IMR-90 (cell line): ENCODE data around the gene CDK5RAP2. TPM values are rescaled to one million over a fixed set of nuclear protein-coding genes. Genes with fewer than 3 reads are reported as not detected.

Source experiments
- ATAC-seq: fragments of 200-7000 bp; cut with Tn5 transposase; 2 replicates; pipeline ENCODE4 v1.9.1; 2020; ENCODE audit warnings: low read depth, mild to moderate bottlenecking, moderate library complexity
- BruUV-seq: library from RNA; stranded (reverse); fragments of 400-500 nt; replicated peaks from 2 replicates; lab custom pipeline; 2021; lab: Mats Ljungman, UMichigan
- CTCF ChIA-PET: fragments of 300-600 bp; formaldehyde crosslinking; extraction: SDS; loops from one replicate; lab custom pipeline; 2021; ENCODE audit warnings: antibody characterized with exemption; lab: Yijun Ruan, JAX
- POLR2A ChIA-PET: fragments of 300-600 bp; sonication (Branson Sonifier 250); formaldehyde crosslinking; loops from one replicate; lab custom pipeline; 2022; ENCODE audit warnings: antibody characterized with exemption; ENCODE audit not compliant: unreplicated experiment; lab: Charles Lee
- DNase-seq: peaks from one replicate; pipeline ENCODE4 v3.0.0; 2013
- H2AFZ ChIP-seq: replicated peaks from 2 replicates; pipeline ENCODE3; 2013; ENCODE audit warnings: low read length, mild to moderate bottlenecking; ENCODE audit not compliant: poor library complexity
- H2AK5ac ChIP-seq: 2 replicates; pipeline ENCODE4 v1.6.1; 2013; ENCODE audit warnings: low read depth, low read length, inconsistent platforms
- H2AK9ac ChIP-seq: replicated peaks from 2 replicates; pipeline ENCODE3; 2013; ENCODE audit warnings: mild to moderate bottlenecking, low read depth, low read length, moderate library complexity; ENCODE audit not compliant: poor library complexity
- H2BK120ac ChIP-seq: 2 replicates; pipeline ENCODE4 v1.6.1; 2013; ENCODE audit warnings: low read depth, low read length, inconsistent platforms
- H2BK15ac ChIP-seq: 3 replicates; pipeline ENCODE4 v1.6.1; 2013; ENCODE audit warnings: low read depth, low read length, inconsistent platforms
- H2BK20ac ChIP-seq: 2 replicates; pipeline ENCODE4 v1.6.1; 2013; ENCODE audit warnings: low read depth, mild to moderate bottlenecking, inconsistent platforms, low read length, moderate library complexity
- H2BK5ac ChIP-seq: 2 replicates; pipeline ENCODE4 v1.6.1; 2013; ENCODE audit warnings: mild to moderate bottlenecking, low read depth, low read length, inconsistent platforms; ENCODE audit not compliant: poor library complexity, severe bottlenecking
- H3K14ac ChIP-seq: replicated peaks from 2 replicates; pipeline ENCODE4 v1.6.1; 2013; ENCODE audit warnings: low read depth, low read length, inconsistent platforms
- H3K18ac ChIP-seq: 2 replicates; pipeline ENCODE4 v1.6.1; 2013; ENCODE audit warnings: low read depth, low read length, control low read depth
- H3K23ac ChIP-seq: 2 replicates; pipeline ENCODE4 v1.6.1; 2013; ENCODE audit warnings: low read depth, low read length, inconsistent platforms
- H3K27ac ChIP-seq: 2 replicates; pipeline ENCODE4 v1.5.1; 2013; ENCODE audit warnings: mild to moderate bottlenecking, control low read depth, low read length; ENCODE audit not compliant: insufficient read depth
- H3K27me3 ChIP-seq: 2 replicates; pipeline ENCODE4 v1.6.1; 2013; ENCODE audit warnings: low read length; ENCODE audit not compliant: control insufficient read depth, insufficient read depth
- H3K36me3 ChIP-seq: 2 replicates; pipeline ENCODE4 v1.6.1; 2013; ENCODE audit warnings: low read length, mixed read lengths; ENCODE audit not compliant: control insufficient read depth, insufficient read depth
- H3K4ac ChIP-seq: 2 replicates; pipeline ENCODE4 v1.6.1; 2013; ENCODE audit warnings: low read depth, low read length, inconsistent platforms
- H3K4me1 ChIP-seq: 2 replicates; pipeline ENCODE4 v1.6.1; 2013; ENCODE audit warnings: low read length, mixed read lengths; ENCODE audit not compliant: control insufficient read depth, insufficient read depth
- H3K4me2 ChIP-seq: 2 replicates; pipeline ENCODE4 v1.6.1; 2013; ENCODE audit warnings: low read depth, mild to moderate bottlenecking, control low read depth, low read length, moderate library complexity
- H3K4me3 ChIP-seq: 2 replicates; pipeline ENCODE4 v1.5.1; 2013; ENCODE audit warnings: low read depth, mild to moderate bottlenecking, control low read depth, low read length, moderate library complexity; ENCODE audit not compliant: insufficient read depth
- H3K56ac ChIP-seq: 2 replicates; pipeline ENCODE4 v1.6.1; 2013; ENCODE audit warnings: low read length, inconsistent platforms; ENCODE audit not compliant: insufficient read depth; ENCODE audit errors: extremely low read depth
- H3K79me1 ChIP-seq, 2 experiments: 2 replicates each; pipeline ENCODE4 v1.6.1; 2013; ENCODE audit warnings: low read length in 2 of 2, inconsistent platforms in 1 of 2, low read depth in 1 of 2
- H3K9ac ChIP-seq: 2 replicates; pipeline ENCODE4 v1.6.1; 2013; ENCODE audit warnings: low read depth, low read length, control low read depth
- H3K9me1 ChIP-seq: 2 replicates; pipeline ENCODE4 v1.6.1; 2013; ENCODE audit warnings: low read length, inconsistent platforms; ENCODE audit not compliant: insufficient read depth
- H3K9me3 ChIP-seq: 2 replicates; pipeline ENCODE4 v1.6.1; 2013; ENCODE audit warnings: low read length; ENCODE audit not compliant: control insufficient read depth, insufficient read depth
- H4K20me1 ChIP-seq: 2 replicates; pipeline ENCODE4 v1.6.1; 2013; ENCODE audit warnings: low read length, inconsistent platforms; ENCODE audit not compliant: insufficient read depth
- H4K5ac ChIP-seq: 2 replicates; pipeline ENCODE4 v1.6.1; 2013; ENCODE audit warnings: mild to moderate bottlenecking, low read depth, low read length, control low read depth
- H4K8ac ChIP-seq, 2 experiments: 2 replicates each; pipeline ENCODE4 v1.6.1; 2013; ENCODE audit warnings: low read depth in 2 of 2, low read length in 2 of 2, control low read depth in 1 of 2, inconsistent platforms in 1 of 2
- H4K91ac ChIP-seq: 2 replicates; pipeline ENCODE4 v1.6.1; 2013; ENCODE audit warnings: low read depth, low read length, inconsistent platforms; ENCODE audit not compliant: insufficient read depth
- RCOR1 ChIP-seq: IDR thresholded peaks from 2 replicates; pipeline ENCODE4 v1.6.1; 2012; ENCODE audit warnings: mild to moderate bottlenecking, low read length, improper control_type of control experiment; ENCODE audit not compliant: insufficient replicate concordance
- WGBS, 2 experiments: methylation state at CpG; one replicate each; pipeline versions ENCODE4 v1.1.5 to v1.1.7; 2013; ENCODE audit warnings: missing lambda C conversion rate in 2 of 2; ENCODE audit not compliant: insufficient read length in 1 of 2; ENCODE audit errors: extremely low coverage in 2 of 2; 5-methylcytosine and 5-hydroxymethylcytosine counted together
- dilution Hi-C: fragments of 300-500 bp; cut with HindIII; formaldehyde crosslinking; loops from one replicate; pipeline ENCODE4 v1.14.3; 2018; ENCODE audit warnings: low sequenced_read_pairs; ENCODE audit not compliant: unreplicated experiment
- in situ Hi-C: fragments of 300-500 bp; cut with MboI; formaldehyde crosslinking; loops from 3 replicates; pipeline ENCODE4 v1.14.3; 2019; ENCODE audit warnings: low sequenced_read_pairs, inconsistent platforms, mixed read lengths
- intact Hi-C: fragments of 100-400 bp; cut with micrococcal nuclease; formaldehyde crosslinking; loops from 2 replicates; pipeline ENCODE4 v1.10.0; 2022
- polyA plus RNA-seq, 3 experiments: library from polyadenylated mRNA; depleted of rRNA; stranded (reverse); fragments of >200 nt; gene quantifications; 2 replicates each; pipeline ENCODE4 v1.2.3, GENCODE V29; 2012; ENCODE audit warnings: low replicate concordance in 1 of 3
- total RNA-seq: library from RNA; depleted of rRNA; stranded (reverse); fragments of >200 nt; gene quantifications from 2 replicates; pipeline ENCODE4 v1.2.3, GENCODE V29; 2012

CDK5RAP2 gene
- total and polyA plus RNA-seq, 2 of the 4 experiments (the other 2 are of a cell fraction): 29.5 to 31.7 TPM

GRCh38 chr9:120405860-120406259, 174.1 kb downstream of the CDK5RAP2 start:
- Histone ChIP-seq H3K36me3 (peaks cover 31% of the 10 kb centered on the region), H3K27me3 (no peaks in the 10 kb centered on the region), H4K8ac (no peak overlapping the region), H3K4me2 (no peak overlapping the region), H3K23ac (no peak overlapping the region), H2AK9ac (no peak overlapping the region), H2AK5ac (0 out of 2 replicates have a peak overlapping the region, but pooled peaks have one; percentile 20), H3K18ac (no peak overlapping the region), H4K20me1 (no peaks in the 10 kb centered on the region), H3K4me3 (no peak overlapping the region), H3K4ac (peak overlapping the region; percentile 43), H3K9me1 (peaks cover 21% of the 10 kb centered on the region), H3K9ac (no peak overlapping the region), H4K91ac (no peak overlapping the region), H2BK120ac (peak overlapping the region; percentile 12; the same call in 1 of the 2 replicates), H2BK20ac (peak overlapping the region; percentile 63; the same call in 1 of the 2 replicates), H3K56ac (no peak overlapping the region), H3K79me1 (peaks cover 0 to 20% of the 10 kb centered on the region in 2 experiments; a peak in 2 of 4 replicates), H3K27ac (no peak overlapping the region), H3K9me3 (no peaks in the 10 kb centered on the region), H2AFZ (no peak overlapping the region), H2BK15ac (no peak overlapping the region), H2BK5ac (no peak overlapping the region), H3K4me1 (peaks cover 20% of the 10 kb centered on the region), H4K5ac (no peak overlapping the region), H3K14ac (no peak overlapping the region)
- ATAC-seq (no peak), DNase-seq (no peak)
- BruUV-seq: no TSS peak
- ChIA-PET CTCF (no interaction called here), POLR2A (no interaction called here)
- WGBS, 2 experiments: no CpG with 5 or more reads among the region's 2 CpGs
- intact Hi-C loops: no loop called here
- in situ Hi-C loops: no loop called here
- TF ChIP-seq RCOR1: no peak
- dilution Hi-C loops: no loop called here
